T-helper 2 cell treated with Interferon-gamma antibody and Interleukin-4, amounts not matched to agents 100 ng/mL and 5 ng/mL, for 36 hours (primary cell): ENCODE results near the gene ARMH1. TPM values are rescaled to one million over a fixed set of nuclear protein-coding genes. Genes with fewer than 3 reads are reported as not detected.

ENCODE experiments used
- intact Hi-C: fragments of 100-400 bp; cut with micrococcal nuclease; formaldehyde crosslinking; loops from one replicate; pipeline ENCODE4 v1.15.1; 2023
- total RNA-seq: library from RNA; stranded (reverse); gene quantifications from 2 replicates; pipeline ENCODE4 v1.2.3, GENCODE V29; 2022

ARMH1 gene
- total RNA-seq, 1 donor from 2014 or later: 93.6 TPM

DNA sequence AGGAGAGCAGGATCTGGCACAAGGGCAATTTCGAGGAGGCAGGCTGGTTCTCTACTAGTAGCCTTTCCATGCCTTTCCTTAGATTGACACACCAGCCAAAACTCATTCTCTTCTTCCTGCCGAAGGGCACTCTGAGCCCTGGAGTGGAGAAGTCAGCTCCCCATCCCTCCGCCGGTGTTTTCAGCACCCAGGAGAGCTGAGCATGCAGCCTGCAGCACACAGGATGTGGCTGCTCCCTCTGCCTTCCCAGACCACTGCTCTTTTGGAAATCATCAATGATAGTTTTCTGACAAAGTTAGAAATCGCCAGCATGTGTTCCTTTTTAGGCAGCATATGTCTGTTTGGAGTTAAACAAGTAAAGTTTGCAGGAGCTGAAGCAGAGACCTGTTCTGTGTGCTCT lies 44.8 kb downstream of the ARMH1 start:
- intact Hi-C loops: loop anchor here (5.0 kb wide), 1 partner anchor 47 kb away; the partner anchor contains the start of genes ARMH1 and TMEM53

DNA sequence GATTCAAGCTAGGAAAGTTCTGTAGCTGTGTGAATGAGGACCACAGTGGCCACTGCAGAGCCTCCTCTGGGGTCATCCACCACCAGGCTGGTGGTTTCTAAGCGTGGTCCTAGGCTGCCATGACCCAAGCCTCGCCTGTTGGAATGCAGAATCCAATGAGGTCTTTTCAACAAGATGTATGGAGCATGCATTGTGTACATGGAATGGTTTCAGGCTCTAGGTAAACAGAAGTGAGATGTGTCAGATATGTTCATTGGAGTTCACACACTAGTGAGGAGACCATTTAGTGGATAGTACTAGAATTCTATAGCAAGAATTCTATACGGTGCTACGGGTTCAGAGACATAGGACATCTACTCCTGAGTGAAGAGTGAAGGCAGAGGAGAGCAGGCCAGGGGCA lies 45.8 kb downstream of the ARMH1 start:
- intact Hi-C loops: no loop called here

DNA sequence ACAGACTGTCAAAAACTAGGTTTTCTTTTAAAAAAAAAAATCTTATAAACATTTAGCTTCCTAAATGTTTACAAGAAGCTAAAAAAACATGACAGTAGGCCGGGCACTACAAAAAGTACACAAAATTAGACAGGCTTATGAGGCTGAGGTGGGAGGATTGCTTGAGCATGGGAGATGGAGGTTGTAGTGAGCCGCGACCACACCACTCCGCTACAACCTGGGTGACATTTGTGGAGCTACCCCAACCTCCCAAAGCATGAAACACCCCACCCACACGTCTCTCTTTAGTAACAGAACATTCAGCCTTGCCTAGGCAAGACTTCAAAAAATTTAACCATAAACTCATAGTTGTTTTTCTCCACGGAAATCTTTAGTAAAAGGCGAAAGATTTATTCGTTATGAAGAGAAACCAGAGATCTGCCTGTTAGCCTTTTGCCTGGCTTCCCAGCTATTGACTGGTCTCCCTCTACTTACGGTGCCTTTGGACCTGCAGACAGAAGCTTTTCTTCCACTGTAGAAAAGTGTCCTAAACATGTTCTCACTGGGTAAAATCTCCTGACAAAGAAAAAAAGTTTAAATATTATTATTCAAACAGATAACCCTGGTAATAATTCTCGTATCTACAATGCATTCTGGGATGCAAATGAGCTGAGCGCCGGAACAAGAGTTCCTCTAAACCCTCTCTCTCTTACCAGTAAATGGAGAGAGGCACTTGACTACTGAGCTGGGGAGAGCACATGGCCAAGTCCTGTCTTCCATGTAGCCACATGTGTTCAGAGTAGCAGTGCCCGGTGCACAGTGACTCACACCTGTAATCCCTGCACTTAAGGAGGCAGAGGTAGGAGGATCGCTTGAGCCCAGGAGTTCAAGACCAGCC lies 47.2 kb downstream of the ARMH1 start:
- intact Hi-C loops: loop anchor here (1.0 to 2.0 kb wide), 2 partner anchors 10 to 265 kb away; partner anchors contain the start of genes EIF2B3 and RNU5D-1

DNA sequence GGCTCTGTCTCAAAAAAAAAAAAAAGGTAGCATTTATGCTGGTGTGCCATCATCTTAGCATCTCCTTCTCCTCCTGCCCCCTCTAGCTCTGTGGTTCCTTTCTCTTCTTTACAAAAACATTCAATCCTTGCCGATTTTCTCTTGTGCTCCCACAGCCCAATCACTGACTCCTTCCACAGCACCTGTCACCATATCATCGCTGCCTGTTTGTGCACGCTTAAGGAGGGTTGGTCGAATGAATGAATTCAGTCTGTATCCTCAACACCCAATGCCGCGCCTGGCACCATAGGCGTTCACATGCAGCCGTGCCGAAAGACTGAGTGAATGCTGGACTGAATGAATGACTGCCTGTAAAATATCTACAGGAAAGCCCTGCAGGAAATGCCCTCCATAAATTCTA lies 48.5 kb downstream of the ARMH1 start:
- intact Hi-C loops: loop anchor here (2.0 kb wide), 1 partner anchor 264 kb away; the partner anchor contains the start of gene EIF2B3

DNA sequence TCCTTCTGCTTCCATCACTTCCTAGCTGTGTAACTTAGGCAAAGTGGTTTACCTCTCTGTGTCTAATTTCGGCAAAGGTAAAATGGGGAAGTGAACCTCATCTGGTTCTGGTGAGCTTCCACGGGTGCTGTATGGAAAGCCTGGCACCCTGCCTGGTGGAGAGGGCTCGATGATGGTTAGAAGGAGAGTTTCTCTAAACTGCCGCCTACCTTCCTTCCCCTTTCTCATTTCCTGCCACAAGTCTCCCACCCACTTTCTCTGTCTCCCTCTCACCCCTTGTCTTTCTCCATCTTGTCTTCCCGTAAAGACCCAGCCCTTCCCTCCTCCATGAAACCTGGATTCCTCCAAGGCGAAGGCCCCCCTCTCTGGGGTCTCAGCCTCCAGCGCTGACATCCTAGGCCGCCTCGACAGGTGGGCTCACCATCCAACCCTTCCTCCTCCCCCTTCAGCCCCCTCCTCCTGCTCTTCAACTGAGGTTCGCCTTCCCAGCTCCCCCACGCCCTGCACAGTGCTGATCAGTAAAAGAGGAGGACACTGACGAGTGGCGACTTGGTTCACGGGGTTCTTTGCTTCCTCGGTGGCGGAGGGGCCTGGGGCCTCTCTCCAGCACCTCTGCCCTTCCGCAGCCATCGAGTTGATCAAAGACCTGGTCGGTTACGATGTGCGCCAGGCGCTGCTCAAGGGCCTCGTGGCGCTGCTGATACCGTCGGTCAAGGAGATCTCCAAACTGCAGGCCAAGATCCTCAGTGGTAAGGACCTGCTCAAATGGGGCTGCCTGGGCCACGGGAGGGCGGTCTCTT lies 49.2 kb downstream of the ARMH1 start:
- intact Hi-C loops: loop anchor here (2.0 kb wide), 1 partner anchor 263 kb away; the partner anchor contains the start of gene EIF2B3

DNA sequence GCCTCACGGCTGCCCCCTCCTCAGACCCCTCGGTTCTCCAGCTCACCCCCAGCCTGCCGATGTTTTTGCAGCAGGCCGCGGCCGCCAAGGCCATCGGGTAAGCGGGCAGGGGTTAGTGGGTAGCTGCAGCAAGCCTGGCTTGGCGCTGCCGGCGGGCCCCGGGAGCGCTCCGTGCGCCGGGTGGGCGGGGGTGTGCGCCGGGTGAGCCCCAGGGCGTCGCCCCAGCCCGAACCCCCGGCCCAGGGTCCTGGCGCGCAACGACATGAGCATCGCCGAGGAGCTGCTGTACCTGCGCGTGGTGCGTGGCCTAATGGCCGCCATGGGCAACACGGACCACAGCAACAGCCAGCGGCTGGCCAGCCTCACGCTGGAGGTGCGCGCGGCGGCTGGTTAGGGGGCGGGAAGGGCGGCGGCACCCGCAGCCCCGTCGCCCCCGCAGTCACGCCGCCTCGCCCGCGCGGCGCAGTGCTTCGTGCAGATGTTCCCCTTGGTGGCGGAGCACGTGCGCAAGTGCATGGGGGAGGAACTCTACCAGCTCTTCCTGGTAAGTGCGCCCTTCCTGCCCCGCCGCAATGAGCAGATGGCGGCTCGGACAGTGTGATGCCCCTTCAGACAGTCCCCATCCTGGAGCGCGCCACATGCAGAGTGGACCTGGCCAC lies 49.9 kb downstream of the ARMH1 start:
- intact Hi-C loops: no loop called here

DNA sequence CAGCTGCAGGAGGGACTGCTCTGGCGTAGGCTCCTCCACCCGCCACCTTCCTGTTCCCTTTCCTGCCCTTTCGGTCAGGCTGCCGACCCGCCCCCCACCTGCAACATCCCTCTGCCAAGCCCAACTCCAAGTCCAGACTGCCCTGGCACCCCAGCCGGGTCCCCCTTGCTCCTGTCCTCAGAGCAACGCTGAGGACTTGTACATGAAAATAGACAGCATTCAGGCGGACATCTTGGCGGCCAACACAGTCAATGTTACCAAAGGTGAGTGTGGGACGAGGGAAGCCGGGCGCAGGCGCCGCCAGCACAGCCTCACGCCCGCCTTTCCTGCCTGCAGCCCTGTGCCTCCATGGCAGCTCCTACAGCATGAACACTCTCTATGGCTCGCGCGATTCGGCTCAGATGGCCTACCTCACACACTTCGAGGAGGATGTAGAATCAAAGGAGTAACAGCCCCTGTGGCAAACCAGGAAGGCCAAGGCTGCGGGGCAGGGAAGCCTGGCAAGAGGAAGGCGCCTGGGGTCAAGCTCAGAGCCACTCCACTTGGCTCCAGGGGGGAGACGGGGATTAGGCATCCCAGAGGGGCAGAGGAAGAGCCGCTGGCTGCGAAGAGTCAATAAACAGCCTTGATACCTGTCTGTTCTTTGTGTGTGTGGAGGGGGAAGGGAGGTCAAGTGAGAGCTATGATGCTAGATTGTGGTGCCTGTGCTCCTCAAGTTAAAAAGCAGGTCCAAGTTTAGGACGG lies 50.6 kb downstream of the ARMH1 start:
- intact Hi-C loops: no loop called here

DNA sequence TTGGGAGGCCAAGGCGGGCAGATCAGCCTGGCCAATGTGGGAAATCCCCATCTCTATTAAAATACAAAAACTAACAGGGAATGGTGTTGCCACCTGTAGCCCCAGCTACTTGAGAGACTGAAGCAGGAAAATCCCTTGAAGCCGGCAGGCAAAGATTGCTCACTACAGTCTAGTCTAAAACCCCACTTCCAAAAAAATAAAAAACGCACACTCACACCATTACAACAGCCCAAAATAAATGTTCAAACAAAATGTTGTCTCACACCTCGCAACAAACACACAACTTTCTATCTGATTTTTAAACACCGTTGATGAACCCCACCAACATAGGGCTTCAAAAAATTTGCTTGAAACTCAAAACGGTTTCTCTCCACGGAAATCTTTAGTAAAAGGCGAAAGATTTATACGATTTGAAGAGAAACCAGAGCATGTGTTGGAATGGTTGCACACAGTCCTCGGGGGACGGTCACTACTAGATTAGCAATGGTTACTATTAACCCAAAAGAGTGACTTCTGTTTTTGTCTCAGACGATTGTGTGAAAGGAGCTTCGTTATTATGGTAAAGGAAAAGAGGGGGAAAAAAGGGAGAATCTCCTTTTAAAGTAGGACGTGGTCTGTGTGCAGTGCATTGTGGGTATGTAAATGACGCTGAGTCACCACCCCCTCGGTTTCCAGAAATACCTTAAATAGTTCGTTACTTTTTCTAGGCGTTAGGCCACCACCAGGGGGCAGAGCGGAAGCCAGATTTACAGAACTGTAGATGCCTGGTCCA lies 56.4 kb downstream of the ARMH1 start, which contains the start of gene RNU5D-1:
RNU5D-1 (minus strand) TSS at position 430 of the 772 bp plus-strand sequence.
- intact Hi-C loops: loop anchor here (1.0 to 10.0 kb wide), 13 partner anchors 8 to 852 kb away; partner anchors contain the start of genes ARMH1, BTBD19, HECTD3 and KIF2C

DNA sequence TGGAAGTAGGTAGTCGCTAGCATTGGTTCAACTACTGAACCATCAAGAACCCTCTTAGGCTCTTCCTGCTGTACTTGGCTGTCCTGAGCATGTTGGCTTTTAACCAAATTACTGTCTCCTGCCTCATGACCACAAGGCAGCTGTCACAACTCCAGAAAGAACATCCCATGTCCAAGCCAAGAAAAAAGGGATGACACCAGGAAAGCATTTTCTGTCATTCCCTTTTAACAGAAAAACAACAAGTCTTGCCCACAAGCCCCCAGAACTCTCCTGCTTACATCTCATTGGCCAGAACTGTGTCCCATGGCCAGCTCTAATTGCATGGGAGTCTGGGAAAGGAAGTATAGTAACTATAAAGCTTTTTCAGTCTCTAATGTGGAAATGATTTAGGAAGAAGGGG lies 58.9 kb downstream of the ARMH1 start:
- intact Hi-C loops: loop anchor here (5.0 to 10.0 kb wide), 2 partner anchors 569 to 761 kb away; partner anchors contain the start of gene TESK2

DNA sequence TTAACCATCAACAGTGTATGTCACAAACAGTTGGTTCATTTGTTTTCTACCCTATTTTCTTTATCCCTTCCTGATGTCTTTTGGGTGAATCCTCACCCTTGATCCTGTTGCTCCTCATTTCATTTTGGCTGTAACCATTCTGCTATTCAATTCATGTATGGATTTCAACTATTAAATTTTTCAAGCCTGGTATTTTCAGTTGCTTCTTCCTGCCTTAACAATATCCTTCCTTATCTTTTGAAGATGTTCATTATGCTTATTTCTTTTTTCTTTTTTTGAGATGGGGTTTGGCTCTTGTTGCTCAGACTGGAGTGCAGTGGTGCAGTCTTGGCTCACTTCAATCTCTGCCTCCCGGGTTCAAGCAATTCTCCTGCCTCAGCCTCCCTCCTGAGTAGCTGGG lies 59.3 kb downstream of the ARMH1 start:
- intact Hi-C loops: loop anchor here (5.0 to 10.0 kb wide), 2 partner anchors 569 to 761 kb away; partner anchors contain the start of gene TESK2

DNA sequence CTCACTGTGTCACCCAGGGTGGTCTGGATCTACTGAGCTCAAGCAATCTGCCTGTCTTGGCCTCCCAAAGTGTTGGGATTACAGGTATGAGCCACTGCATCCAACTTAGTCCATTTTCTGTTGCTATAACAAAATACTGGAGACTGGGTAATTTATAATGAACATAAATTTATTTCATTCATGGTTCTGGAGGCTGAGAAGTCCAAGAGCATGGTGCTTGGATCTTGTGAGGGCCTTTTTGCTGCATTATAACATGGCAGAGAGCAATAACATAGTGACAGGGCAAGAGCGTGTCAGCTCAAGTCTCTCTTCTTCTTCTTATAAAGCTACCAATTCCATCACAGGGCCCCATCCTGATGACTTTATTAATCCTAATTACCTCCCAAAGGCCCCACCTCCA lies 61.5 kb downstream of the ARMH1 start:
- intact Hi-C loops: loop anchor here (10.0 kb wide), 1 partner anchor 759 kb away; the partner anchor contains the start of gene TESK2

DNA sequence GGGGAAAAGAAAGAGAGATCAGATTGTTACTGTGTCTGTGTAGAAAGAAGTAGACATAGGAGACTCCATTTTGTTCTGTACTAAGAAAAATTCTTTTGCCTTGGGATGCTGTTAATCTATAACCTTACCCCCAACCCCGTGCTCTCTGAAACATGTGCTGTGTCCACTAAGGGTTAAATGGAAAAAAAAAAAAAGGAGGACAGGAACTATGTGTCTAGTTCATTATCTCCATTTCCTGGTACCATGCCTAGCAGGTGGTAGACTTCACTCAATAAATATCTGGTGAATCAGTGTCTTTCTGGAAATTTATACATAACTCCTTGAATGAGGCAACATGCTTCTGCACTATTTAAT lies 64.4 kb downstream of the ARMH1 start:
- intact Hi-C loops: loop anchor here (1.0 to 10.0 kb wide), 5 partner anchors 8 to 948 kb away; partner anchors contain the start of genes GPBP1L1, RNU5D-1, RPS8 and TESK2

DNA sequence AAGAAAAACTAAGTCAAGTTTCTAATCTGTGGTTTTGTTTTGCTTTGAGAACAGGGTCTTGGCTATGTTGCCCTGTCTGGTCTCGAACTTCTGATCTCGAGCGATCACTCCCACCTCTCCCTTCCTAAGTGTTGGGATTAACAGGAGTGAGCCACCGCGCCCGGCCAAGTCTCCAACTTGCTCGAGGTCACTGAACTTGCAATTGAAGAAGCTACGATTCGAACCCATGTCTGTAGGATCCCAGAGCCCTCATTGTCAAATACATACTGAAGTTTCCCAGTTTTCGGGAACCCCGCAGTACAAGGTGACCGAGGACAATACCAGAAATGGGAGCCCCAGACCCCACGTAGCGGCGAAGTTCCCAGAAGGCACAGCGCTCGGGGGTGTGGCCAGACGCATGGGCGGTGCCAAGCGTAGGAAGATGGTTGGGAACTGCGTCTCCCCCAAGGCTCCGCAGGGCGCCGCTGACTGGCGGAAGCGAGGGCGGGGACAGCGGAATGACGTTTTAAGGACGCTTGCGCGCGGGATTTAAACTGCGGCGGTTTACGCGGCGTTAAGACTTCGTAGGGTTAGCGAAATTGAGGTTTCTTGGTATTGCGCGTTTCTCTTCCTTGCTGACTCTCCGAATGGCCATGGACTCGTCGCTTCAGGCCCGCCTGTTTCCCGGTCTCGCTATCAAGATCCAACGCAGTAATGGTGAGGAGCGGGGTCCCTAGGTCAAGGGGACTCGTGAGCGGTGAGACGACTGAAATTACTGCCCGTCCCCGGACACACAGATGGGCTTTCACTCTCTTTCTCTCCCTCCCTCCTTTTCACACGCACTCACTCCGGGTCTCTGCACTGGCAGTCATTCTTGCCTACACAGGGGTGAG lies 65.0 kb downstream of the ARMH1 start, which contains the start of gene KIF2C:
KIF2C (plus strand) TSS at position 531 of the 872 bp plus-strand sequence; CDS start at position 627, 96 bp downstream.
- intact Hi-C loops: loop anchor here (1.0 to 10.0 kb wide), 5 partner anchors 8 to 947 kb away; partner anchors contain the start of genes GPBP1L1, RNU5D-1, RPS8 and TESK2

DNA sequence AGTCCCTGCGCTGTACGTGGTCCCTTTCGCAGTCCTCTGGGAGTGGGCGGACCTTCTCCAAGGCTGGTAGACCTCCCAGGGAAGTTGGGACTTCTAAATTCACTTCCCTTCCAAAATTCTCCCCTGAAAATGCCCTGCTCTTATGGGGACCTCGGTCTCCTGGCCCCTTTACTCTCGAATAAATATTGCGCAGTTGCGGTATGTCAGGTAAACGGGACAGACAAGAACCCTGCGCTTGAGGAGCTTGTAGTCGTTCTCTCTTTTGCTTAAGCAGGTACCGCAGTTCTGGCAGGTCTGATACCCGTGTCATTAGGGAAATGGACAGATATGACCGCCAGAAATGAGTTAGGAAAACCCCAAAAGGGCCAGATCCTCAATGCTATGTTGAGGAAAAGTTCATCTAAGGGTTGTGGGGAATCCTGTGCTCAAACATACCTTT lies 65.7 kb downstream of the ARMH1 start:
- intact Hi-C loops: no loop called here

DNA sequence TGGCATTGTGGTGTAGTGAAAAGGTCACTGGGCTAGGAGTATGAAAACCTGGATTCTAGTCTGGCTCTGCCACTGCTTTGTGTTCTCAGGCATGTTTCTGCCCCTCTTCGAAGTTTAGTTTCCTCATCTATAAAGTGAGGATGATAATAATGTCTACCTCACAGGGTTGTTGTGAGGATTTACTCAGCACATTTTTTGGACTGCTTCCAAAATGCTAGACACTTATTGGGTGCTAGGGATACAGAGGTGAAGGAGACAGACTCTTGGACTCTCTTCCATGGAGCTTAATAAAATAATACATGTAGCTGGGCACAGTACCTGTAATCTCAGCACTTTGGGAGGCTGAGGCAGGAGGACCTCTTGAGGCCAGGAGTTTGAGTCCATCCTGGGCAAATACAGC lies 68.7 kb downstream of the ARMH1 start:
- intact Hi-C loops: no loop called here

DNA sequence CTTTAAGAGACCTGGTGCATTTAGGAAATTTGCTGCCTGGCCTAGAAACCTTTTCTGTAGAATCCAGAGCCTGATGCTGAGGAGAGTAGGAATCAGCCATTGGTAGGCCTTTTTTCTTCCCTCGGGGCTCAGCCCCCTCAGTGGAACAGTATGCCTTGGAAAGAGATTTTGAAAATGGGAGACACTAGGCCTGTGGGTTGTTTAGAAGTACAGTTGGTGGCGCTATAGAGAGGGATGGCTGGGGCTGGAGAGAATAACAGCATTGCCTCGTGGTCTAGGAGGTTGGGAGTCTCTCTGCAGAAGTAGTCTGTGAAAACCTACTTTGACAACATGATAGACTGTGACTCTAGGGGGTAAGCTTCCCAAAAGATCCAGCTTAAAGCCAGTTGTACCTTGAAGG lies 73.4 kb downstream of the ARMH1 start:
- intact Hi-C loops: no loop called here

DNA sequence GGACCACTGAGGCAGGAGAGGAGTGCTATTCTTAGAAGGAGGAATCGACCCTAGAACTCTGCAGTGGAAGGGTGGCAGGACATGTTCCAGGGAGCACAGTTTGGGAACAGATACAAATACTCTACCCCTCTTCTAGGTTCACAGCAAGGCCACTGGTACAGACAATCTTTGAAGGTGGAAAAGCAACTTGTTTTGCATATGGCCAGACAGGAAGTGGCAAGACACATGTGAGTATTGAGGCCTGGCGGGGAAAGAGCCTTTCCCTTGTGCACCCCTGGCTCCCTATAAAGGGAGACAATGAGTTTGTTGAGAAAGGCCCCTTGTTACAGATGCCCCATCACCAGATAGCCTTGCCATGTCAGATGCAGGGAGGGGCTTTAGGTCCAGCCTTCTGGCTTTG lies 82.9 kb downstream of the ARMH1 start:
- intact Hi-C loops: no loop called here

DNA sequence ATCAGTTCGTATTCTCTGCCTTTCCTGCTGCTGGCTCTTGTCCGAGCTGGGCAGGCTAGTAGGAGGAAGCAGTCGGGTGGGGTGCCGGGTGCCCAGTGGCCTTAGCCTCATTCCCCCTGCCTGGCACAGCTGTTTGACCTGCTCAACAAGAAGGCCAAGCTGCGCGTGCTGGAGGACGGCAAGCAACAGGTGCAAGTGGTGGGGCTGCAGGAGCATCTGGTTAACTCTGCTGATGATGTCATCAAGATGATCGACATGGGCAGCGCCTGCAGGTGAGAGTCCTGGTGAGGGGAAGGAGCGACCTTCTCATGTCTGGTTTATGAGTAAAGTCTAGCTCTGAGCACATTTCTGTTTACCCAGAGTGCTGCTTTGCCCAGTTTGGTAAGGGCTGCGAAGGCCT lies 84.6 kb downstream of the ARMH1 start:
- intact Hi-C loops: no loop called here
